ENCODE data around the gene GPC5. TPM values are rescaled to one million over a fixed set of nuclear protein-coding genes. Genes with fewer than 3 reads are reported as not detected.

The GPC5 gene
- total and polyA plus RNA-seq, 2 of the 8 experiments (the other 6 are each of a cell fraction or from before 2014, with no cell fraction given), result 0.20 to 0.39 TPM

GRCh38 chr13:92640936-92641335 is 1242.5 kb downstream of the GPC5 start (continued):
- TF ChIP-seq CHD7 (IDR thresholded peaks at IDR 0.05; ENCODE audit: insufficient replicate concordance, low read length) (no peak), BACH1 (IDR thresholded peaks at IDR 0.05; ENCODE audit: low read length) (no peak), CHD2 (IDR thresholded peaks at IDR 0.05; ENCODE audit: low read length) (no peak), TAF1 (IDR thresholded peaks at IDR 0.05; ENCODE audit: low read depth, low read length) (no peak), YY1 (IDR thresholded peaks at IDR 0.05; ENCODE audit: low read depth, low read length) (no peak), SP2 (IDR thresholded peaks at IDR 0.05; ENCODE audit: low read length) (no peak), TAF7 (optimal IDR thresholded peaks at IDR 0.05; ENCODE audit: borderline replicate concordance, low read depth, low read length) (no peak), NRF1 (IDR thresholded peaks at IDR 0.05; ENCODE audit: low read depth, low read length) (no peak), HDAC2 (IDR thresholded peaks at IDR 0.05; ENCODE audit: borderline replicate concordance in 1 of 2, low read depth in 2 of 2, low read length in 2 of 2) (no peak)

All from H1 (cell line).